ENCODE measurements around the gene RIPK3.

The RIPK3 gene

DNA sequence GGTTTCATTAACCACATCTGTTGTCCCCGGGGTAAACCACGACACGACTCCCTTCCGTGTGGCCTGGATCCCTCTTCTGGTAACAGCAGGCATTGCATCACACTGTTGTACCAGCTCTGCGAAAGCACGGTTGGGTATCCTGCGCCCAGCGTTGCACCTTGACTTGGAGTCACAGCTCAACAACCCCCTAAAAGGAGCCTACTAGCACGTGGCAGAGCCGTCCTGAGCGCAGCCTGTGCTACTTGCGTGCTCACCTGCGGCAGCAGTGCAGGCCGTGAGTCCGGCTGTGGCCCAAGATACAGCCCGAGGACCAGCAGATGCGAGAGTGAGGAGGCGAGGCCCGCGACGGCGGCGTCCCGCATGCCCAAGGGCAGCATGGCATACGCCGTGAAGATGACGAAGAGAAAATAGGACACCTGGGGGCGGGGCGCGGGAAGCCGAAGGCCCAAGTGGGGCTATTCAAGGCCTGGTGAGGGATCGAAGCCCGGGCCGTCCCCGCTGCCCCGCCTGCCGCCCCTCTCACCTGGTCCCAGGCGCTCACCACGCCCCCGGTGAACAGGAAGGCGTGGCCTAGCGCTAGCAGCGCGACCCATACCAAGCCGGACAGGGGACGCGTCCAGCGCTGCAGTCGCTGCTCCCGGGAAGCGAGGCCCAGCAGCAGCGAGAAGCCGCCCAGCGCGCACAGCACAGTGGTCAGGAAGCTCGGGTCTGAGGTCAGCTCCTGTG is 7.4 kb downstream of the RIPK3 start:
- no peaks in the 10 kb centered on the region for H3K36me3 ChIP-seq (ENCODE audit: insufficient read depth, low read length)
- peak overlapping the region; percentile 45 for H3K4me2 ChIP-seq (ENCODE audit: insufficient read depth, low read length)
- H3K27ac ChIP-seq (ENCODE audit: low read length), result no peak overlapping the region
- TF ChIP-seq EZH2 (IDR thresholded peaks at IDR 0.05; ENCODE audit: borderline replicate concordance, low read depth, low read length, severe bottlenecking), result no peak
- TF ChIP-seq, protein P1, sequence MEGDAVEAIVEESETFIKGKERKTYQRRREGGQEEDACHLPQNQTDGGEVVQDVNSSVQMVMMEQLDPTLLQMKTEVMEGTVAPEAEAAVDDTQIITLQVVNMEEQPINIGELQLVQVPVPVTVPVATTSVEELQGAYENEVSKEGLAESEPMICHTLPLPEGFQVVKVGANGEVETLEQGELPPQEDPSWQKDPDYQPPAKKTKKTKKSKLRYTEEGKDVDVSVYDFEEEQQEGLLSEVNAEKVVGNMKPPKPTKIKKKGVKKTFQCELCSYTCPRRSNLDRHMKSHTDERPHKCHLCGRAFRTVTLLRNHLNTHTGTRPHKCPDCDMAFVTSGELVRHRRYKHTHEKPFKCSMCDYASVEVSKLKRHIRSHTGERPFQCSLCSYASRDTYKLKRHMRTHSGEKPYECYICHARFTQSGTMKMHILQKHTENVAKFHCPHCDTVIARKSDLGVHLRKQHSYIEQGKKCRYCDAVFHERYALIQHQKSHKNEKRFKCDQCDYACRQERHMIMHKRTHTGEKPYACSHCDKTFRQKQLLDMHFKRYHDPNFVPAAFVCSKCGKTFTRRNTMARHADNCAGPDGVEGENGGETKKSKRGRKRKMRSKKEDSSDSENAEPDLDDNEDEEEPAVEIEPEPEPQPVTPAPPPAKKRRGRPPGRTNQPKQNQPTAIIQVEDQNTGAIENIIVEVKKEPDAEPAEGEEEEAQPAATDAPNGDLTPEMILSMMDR (IDR thresholded peaks at IDR 0.05; ENCODE audit: borderline replicate concordance, extremely low read depth, low read length, poor library complexity, severe bottlenecking), result peak; percentile 88
- peaks cover 20% of the 10 kb centered on the region for H3K4me1 ChIP-seq (ENCODE audit: insufficient read depth, low read length)
- H2AFZ ChIP-seq (ENCODE audit: low read depth, low read length), result no peak overlapping the region
- H3K4me3 ChIP-seq (ENCODE audit: low read depth in 1 of 2, low read length in 2 of 2), result no peak overlapping the region
- H3K9me3 ChIP-seq (ENCODE audit: insufficient read depth, low read length, severe bottlenecking), result no peaks in the 10 kb centered on the region
- H3K79me2 ChIP-seq (ENCODE audit: insufficient read depth, low read length), result no peaks in the 10 kb centered on the region
- H3K9ac ChIP-seq (ENCODE audit: low read depth, low read length), result no peak overlapping the region
- DNase-seq, result peak; percentile 90
- peak; percentile 94 for ATAC-seq (ENCODE audit: insufficient read depth, low read depth)
- peaks cover 23% of the 10 kb centered on the region for H4K20me1 ChIP-seq (ENCODE audit: insufficient read depth, low read length)
- H3K27me3 ChIP-seq (ENCODE audit: insufficient read depth, low read length, poor library complexity), result peaks cover 9% of the 10 kb centered on the region

DNA sequence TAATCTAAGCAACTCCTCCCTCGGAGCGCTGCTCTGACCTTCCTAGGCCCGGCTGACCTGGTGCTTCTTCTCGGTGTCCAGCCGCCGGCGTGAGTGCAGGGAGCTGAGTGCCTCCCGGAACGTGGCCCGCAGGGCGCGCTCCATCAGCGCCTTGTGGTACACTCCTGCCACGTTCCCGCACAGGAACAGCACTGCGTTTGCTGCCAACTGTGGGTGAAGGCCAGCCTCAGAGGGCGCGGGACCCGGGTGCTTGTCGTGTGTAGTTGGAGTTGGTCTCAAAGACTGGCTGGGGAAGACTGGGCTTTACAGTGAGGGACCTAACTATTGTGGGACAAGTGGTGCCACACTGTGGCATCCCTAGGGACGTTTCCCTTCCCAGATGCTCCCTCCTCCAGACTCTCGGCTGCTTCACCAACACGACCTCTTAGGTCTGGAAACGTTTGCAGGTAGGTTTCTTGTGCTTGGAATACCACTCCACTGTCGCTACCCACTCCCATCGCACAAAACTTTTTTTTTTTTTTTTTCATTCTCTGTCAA is 8.0 kb downstream of the RIPK3 start:
- Histone ChIP-seq H4K20me1 (ENCODE audit: insufficient read depth, low read length) (peaks cover 23% of the 10 kb centered on the region), H2AFZ (ENCODE audit: low read depth, low read length) (no peak overlapping the region), H3K4me2 (ENCODE audit: insufficient read depth, low read length) (peak overlapping the region; percentile 45), H3K36me3 (ENCODE audit: insufficient read depth, low read length) (no peaks in the 10 kb centered on the region), H3K4me1 (ENCODE audit: insufficient read depth, low read length) (peaks cover 25% of the 10 kb centered on the region), H3K9ac (ENCODE audit: low read depth, low read length) (no peak overlapping the region), H3K9me3 (ENCODE audit: insufficient read depth, low read length, severe bottlenecking) (no peaks in the 10 kb centered on the region), H3K79me2 (ENCODE audit: insufficient read depth, low read length) (no peaks in the 10 kb centered on the region), H3K27me3 (ENCODE audit: insufficient read depth, low read length, poor library complexity) (peaks cover 9% of the 10 kb centered on the region), H3K27ac (ENCODE audit: low read length) (no peak overlapping the region), H3K4me3 (ENCODE audit: low read depth in 1 of 2, low read length in 2 of 2) (no peak overlapping the region)
- TF ChIP-seq, protein P1 (IDR thresholded peaks at IDR 0.05; ENCODE audit: borderline replicate concordance, extremely low read depth, low read length, poor library complexity, severe bottlenecking), result no peak
- no peak for TF ChIP-seq EZH2 (IDR thresholded peaks at IDR 0.05; ENCODE audit: borderline replicate concordance, low read depth, low read length, severe bottlenecking)
- ATAC-seq (ENCODE audit: insufficient read depth, low read depth) (no peak; the same call in 2 of the 3 replicates), DNase-seq (no peak)

DNA sequence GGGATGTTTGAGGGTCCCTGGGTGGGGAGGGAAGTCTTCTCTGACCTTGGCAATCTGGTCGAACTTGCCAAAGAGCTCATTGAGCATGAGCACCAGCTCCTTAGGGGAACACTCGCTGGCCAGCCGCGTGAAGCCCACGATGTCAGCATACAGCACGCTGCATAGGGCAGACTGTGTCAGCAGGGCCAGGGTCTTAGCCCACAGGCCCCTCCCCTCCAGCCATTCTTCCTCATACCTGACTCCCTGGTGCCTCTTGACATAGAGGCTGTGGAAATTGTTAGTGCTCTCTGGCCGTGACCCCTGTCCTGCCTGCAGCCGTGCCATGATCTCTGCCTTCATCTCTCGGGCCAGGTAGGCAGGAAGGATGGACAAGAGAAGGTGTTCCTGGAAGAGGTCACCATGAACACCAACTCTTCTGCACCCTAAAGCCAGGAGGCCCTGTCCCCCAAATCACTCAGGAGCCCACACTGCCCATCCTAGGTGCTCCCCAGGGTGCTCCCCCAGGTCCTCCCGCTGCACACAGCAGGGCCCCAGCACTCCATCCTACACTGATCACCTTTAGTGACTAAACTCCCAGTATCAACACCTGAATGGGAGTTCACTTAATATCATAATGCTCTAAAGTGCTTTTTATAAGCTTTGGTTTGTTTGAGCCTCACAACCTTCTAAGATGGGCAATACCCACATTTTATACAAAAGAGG is 8.7 kb downstream of the RIPK3 start:
- peaks cover 23% of the 10 kb centered on the region for H4K20me1 ChIP-seq (ENCODE audit: insufficient read depth, low read length)
- TF ChIP-seq, protein P1 (IDR thresholded peaks at IDR 0.05; ENCODE audit: borderline replicate concordance, extremely low read depth, low read length, poor library complexity, severe bottlenecking), result no peak
- no peak for TF ChIP-seq EZH2 (IDR thresholded peaks at IDR 0.05; ENCODE audit: borderline replicate concordance, low read depth, low read length, severe bottlenecking)
- H3K4me2 ChIP-seq (ENCODE audit: insufficient read depth, low read length), result no peak overlapping the region
- H3K4me1 ChIP-seq (ENCODE audit: insufficient read depth, low read length), result peaks cover 25% of the 10 kb centered on the region
- no peak overlapping the region for H3K27ac ChIP-seq (ENCODE audit: low read length)
- H2AFZ ChIP-seq (ENCODE audit: low read depth, low read length), result no peak overlapping the region
- H3K4me3 ChIP-seq (ENCODE audit: low read depth in 1 of 2, low read length in 2 of 2), result no peak overlapping the region
- DNase-seq, result no peak
- H3K9me3 ChIP-seq (ENCODE audit: insufficient read depth, low read length, severe bottlenecking), result no peaks in the 10 kb centered on the region
- no peaks in the 10 kb centered on the region for H3K36me3 ChIP-seq (ENCODE audit: insufficient read depth, low read length)
- no peaks in the 10 kb centered on the region for H3K79me2 ChIP-seq (ENCODE audit: insufficient read depth, low read length)
- ATAC-seq (ENCODE audit: insufficient read depth, low read depth), result no peak
- peaks cover 9% of the 10 kb centered on the region for H3K27me3 ChIP-seq (ENCODE audit: insufficient read depth, low read length, poor library complexity)
- H3K9ac ChIP-seq (ENCODE audit: low read depth, low read length), result no peak overlapping the region

Measured in DND-41 (cell line).